Subcutaneous adipose tissue (tissue), 4 donors: ENCODE measurements around the gene NRCAM. TPM values are rescaled to one million over a fixed set of nuclear protein-coding genes. Genes with fewer than 3 reads are reported as not detected.

Experiments used
- CTCF ChIP-seq: fragments of 450-650 bp; IDR thresholded peaks from one replicate; pipeline ENCODE4 v1.5.1; 2016; ENCODE audit warnings: low read depth, mild to moderate bottlenecking, control low read depth, antibody characterized with exemption, moderate library complexity
- total RNA-seq, 4 donors: library from RNA; depleted of rRNA; stranded (reverse); fragments of >200 nt; gene quantifications; one replicate each; pipeline ENCODE4 v1.1.0, GENCODE V29; 2016

NRCAM gene
- total RNA-seq, 4 donors from 2014 or later, result 21.1 to 74.4 (median 49.3) TPM

GRCh38 chr7:108157606-108158335 is 298.5 kb downstream of the NRCAM start:
- TF ChIP-seq CTCF, result no peak

- TF ChIP-seq CTCF, result no peak
Observed at GRCh38 chr7:108156897-108157605, 299.2 kb downstream of the NRCAM start.

- TF ChIP-seq CTCF, result no peak
Observed at GRCh38 chr7:108152198-108152597, 304.0 kb downstream of the NRCAM start.

GRCh38 chr7:108149908-108150307 is 306.3 kb downstream of the NRCAM start:
- TF ChIP-seq CTCF, result no peak

- no peak for TF ChIP-seq CTCF
Observed at GRCh38 chr7:108149119-108149518, 307.1 kb downstream of the NRCAM start.

GRCh38 chr7:108147031-108147563 is 309.1 kb downstream of the NRCAM start:
- TF ChIP-seq CTCF, result no peak
